ENCODE results near the gene NECAB3. TPM values are rescaled to one million over a fixed set of nuclear protein-coding genes. Genes with fewer than 3 reads are reported as not detected.
"Not testable (repeated sequence)": the region's sequence is repeated elsewhere in the genome, so short reads cannot be mapped to it uniquely, and the experiment has no call there.

NECAB3 gene
- total RNA-seq, 1 donor from 2014 or later = 34.1 TPM

DNA sequence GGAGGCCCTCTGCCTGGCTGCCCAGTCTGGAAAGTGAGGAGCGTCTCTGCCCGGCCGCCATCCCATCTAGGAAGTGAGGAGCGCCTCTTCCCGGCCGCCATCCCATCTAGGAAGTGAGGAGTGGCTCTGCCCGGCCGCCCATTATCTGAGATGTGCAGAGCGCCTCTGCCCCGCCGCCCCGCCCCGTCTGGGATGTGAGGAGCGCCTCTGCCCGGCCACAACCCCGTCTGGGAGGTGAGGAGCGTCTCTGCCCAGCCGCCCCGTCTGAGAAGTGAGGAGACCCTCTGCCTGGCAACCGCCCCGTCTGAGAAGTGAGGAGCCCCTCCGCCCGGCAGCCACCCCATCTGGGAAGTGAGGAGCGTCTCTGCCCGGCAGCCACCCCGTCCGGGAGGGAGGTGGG, 24.7 kb upstream of the NECAB3 start:
- intact Hi-C loops (cut with micrococcal nuclease) = not testable (repeated sequence)

- intact Hi-C loops (cut with micrococcal nuclease) = no loop called here
These were observed 22.9 kb upstream of the NECAB3 start for GRCh38 chr20:33697129-33697528.

- intact Hi-C loops (cut with micrococcal nuclease) = no loop called here
These were observed 22.2 kb upstream of the NECAB3 start for GRCh38 chr20:33696448-33696847.

DNA sequence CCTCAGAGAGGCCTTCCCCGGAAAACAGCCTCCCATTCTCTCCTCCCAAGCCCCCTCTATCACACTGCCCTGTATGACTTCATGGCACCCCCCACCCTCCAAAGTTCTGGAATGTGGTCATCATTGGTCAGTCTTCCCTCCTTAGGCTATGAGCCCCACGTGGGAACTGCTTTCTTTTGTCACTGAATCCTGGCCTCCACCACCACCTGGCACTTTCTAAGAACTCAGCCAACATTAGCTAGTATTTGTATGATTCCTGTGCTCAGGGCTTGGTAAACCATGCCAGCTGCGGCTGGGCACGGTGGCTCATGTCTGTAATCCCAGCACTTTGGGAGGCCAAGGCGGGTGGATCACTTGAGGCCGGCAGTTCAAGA, 20.4 kb upstream of the NECAB3 start:
- intact Hi-C loops (cut with micrococcal nuclease) = no loop called here

GRCh38 chr20:33693741-33694638, 19.8 kb upstream of the NECAB3 start:
- intact Hi-C loops (cut with micrococcal nuclease) = no loop called here

DNA sequence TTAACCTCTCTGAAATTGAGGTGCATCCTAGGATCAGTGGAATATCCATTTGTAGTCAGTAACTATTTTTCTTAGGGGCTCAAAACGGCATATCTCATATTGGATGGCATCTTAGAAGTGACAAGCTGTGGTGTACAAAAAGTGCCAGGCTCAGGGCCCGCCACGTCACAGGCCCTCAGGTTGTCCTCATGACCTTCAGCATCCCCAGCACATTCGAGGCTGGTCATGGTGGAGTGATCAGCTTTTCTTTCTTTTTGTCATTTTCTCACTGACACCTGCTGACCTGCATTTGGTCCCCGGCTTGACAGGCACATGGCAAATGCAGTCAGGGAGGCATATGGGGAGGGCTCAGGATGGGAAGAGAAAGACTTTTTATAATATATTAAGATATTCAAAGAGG, 19.1 kb upstream of the NECAB3 start:
- intact Hi-C loops (cut with micrococcal nuclease) = no loop called here

- intact Hi-C loops (cut with micrococcal nuclease) = loop anchor here (5.0 kb wide), 2 partner anchors 302 to 422 kb away; partner anchors contain the start of genes EIF2S2 and RALY
These were observed 15.7 kb upstream of the NECAB3 start for GRCh38 chr20:33689973-33690372.

- intact Hi-C loops (cut with micrococcal nuclease) = loop anchor here (5.0 kb wide), 2 partner anchors 303 to 423 kb away; partner anchors contain the start of genes EIF2S2 and RALY
These were observed 15.3 kb upstream of the NECAB3 start for GRCh38 chr20:33689493-33689892.

GRCh38 chr20:33688938-33689424, 14.8 kb upstream of the NECAB3 start:
- intact Hi-C loops (cut with micrococcal nuclease) = loop anchor here (5.0 kb wide), 2 partner anchors 303 to 423 kb away; partner anchors contain the start of genes EIF2S2 and RALY

DNA sequence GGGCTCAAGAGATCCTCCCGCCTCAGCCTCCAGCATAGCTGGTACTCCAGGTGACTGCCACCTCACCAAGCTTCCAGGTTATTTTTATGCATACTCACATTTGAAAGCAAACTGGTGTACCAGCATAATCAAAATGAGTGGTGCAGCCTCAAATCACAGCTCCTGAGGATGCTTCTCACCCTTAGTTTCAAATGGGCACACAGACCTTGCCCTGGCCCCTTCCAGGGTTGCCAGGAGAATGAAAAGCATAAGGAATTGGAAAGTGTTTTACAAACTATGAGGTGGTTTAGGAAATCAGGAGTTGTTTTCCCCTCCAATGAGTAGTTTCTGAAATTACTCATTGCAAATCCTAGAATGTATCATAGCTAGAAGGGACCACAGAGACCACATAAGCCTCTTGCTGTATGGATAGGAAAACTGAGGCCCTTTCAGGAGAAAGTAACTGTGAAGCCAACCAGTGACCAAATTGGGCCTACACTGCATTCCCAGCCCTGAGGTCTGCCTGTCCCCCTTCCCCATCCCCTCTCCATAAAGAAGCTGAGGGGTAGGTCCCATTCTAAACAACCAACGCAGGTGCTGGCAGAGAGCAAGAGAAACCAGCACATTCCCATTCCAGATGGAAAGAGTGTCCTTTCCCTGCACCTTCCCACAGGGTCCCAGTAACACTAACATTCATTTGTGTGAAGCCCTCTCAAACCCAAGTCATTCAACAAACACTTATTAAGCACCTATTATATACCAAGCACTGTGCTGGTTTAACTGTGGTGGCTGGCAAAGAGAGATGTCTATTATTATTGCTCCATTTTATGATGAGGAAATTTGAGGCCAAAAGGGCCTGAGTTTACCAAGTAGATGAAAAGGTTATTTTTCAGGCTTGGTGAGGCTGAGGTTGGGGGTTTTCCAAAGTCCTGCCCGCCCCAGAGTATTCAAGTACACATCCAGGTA, 14.0 kb upstream of the NECAB3 start:
- intact Hi-C loops (cut with micrococcal nuclease) = loop anchor here (2.0 to 5.0 kb wide), 4 partner anchors 43 to 424 kb away; partner anchors contain the start of genes CHMP4B, EIF2S2, RALY and ZNF341

GRCh38 chr20:33687370-33687915, 13.2 kb upstream of the NECAB3 start:
- intact Hi-C loops (cut with micrococcal nuclease) = loop anchor here (2.0 to 5.0 kb wide), 4 partner anchors 43 to 425 kb away; partner anchors contain the start of genes CHMP4B, EIF2S2, RALY and ZNF341

- intact Hi-C loops (cut with micrococcal nuclease) = loop anchor here (1.0 to 5.0 kb wide), 6 partner anchors 13 to 425 kb away; partner anchors contain the start of genes CHMP4B, EIF2S2, NECAB3 and PXMP4
These were observed 12.7 kb upstream of the NECAB3 start for GRCh38 chr20:33686984-33687366.

DNA sequence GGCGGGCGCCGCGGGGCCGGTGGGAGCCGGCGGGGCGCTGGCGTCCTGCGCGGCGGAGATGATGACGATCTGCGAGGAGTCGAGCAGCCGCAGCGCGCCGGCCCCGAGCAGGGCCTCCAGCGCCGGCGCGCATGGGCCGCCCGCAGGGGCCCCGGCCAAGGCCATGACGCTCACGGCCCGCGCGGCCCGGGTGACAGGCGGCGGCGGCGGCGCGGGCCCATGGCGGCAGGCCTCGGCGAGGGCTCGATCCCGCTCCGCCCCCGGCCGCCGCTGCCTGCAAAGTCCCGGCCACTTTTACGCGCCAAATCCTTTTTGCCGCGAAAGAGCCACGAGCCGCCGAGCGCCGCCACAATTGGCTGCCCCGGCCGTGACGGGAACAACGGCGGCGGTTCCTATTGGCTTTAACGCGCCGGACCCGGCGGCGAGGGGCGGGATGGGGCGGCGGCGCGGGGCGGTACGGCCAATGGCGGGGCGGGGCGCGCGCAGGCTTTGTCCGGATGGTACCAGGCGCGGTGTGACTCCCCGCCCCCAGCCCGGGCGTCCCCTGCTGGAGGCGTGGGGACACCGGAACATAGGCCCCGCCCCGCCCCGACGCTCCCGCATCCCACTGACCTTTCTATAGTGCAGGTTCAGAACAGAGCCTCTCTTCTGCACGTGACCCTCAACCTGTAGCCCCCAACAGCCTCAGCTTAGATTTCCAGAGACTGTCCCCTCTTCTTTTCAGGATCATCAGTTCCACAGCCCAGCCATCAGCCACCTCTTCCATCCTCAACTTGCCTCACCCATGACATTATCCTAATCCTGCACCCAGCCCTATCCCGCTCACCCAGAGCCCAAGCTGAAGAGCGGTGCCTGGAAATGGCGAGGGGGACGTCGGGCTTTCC, 12.1 kb upstream of the NECAB3 start, which contains the start of gene E2F1:
E2F1 (minus strand) TSS at position 286 of the 884 bp plus-strand sequence; CDS start at position 165, 121 bp downstream.
- intact Hi-C loops (cut with micrococcal nuclease) = loop anchor here (1.0 to 5.0 kb wide), 6 partner anchors 12 to 426 kb away; partner anchors contain the start of genes CHMP4B, EIF2S2, NECAB3 and PXMP4

DNA sequence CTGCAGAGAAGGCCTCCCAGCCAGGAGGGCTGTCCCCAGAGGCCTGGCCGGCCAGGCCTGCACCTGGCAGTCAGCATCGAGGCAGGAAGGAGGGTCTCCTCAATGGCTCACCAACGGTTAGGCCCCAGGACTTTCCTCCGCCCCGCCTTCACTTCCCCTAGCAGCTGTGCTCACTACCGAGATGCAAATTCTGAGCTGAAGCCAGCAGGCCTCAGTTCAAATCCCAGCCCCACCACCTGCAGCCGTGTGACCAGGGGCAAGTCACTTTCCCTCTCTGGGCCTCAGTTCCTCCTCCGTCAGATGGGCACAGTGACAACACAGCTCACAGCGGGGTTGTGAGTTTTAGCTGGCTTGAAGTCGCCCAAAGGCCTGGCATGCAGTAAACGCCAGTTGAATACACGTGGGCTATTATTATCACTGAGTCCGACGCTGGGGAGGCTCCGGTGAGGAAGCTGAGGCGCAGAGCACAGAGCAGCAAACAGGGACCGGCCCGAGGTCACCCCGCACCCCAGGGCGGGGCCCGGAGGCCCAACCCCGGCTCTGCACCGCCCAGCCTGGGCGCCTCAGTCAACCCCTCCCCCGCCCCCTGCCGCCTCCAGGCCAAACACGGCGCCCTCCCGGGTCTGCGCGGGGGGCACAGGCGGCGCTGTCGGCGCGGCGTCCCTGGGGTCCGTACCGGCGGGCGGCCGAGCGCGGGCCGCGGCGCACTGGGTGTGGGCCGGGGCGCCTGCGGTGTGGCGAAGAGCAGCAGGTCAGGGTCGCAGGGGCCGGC, 11.3 kb upstream of the NECAB3 start:
- intact Hi-C loops (cut with micrococcal nuclease) = loop anchor here (1.0 to 5.0 kb wide), 7 partner anchors 11 to 427 kb away; partner anchors contain the start of genes ACTL10, CHMP4B, EIF2S2 and NECAB3

GRCh38 chr20:33684533-33685327, 10.5 kb upstream of the NECAB3 start:
- intact Hi-C loops (cut with micrococcal nuclease) = loop anchor here (2.0 to 5.0 kb wide), 3 partner anchors 18 to 428 kb away; partner anchors contain the start of genes ACTL10, EIF2S2 and RALY

DNA sequence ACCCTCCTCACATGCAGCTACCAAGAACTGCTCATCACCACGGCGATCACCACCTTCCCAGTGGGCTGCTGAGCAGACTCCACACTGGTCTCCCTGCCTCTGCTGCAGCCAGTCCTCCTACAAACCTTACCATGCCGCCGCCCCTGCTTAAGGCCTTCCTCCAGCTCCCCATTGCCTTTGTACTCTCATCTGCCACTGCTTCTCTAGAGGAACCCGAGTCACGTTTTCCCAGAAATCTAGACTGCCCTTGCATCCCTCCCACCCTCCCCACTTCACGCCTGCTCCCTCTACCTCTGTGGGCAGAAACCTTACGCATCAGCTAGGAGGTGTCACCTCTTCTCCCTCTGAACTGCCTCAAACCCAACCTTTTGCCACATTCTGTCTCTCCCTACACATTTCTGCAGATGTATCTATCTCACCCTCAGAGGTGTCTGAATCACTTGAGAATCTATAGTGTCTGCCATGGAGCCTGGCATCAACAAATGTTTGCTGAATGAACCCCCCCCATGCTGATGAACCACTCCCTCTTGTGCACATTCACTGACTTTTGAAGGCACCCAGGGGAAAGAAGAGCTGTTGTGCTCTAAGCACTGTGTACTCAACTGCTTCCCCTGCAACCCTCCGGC, 7.6 kb upstream of the NECAB3 start:
- intact Hi-C loops (cut with micrococcal nuclease) = no loop called here

- intact Hi-C loops (cut with micrococcal nuclease) = no loop called here
These were observed 7.1 kb upstream of the NECAB3 start for GRCh38 chr20:33681288-33681687.
